ENCODE data around the gene GBA2.

The GBA2 gene

GRCh38 chr9:35776018-35776417 lies 27.0 kb upstream of the GBA2 start:
- H3K4me3 ChIP-seq (ENCODE audit: insufficient read length, low read depth) = no peak overlapping the region
- no peaks in the 10 kb centered on the region for H3K4me1 ChIP-seq (ENCODE audit: insufficient read depth, insufficient read length)
- no peaks in the 10 kb centered on the region for H3K9me3 ChIP-seq (ENCODE audit: insufficient read depth, low read length)
- no peak overlapping the region for H3K9ac ChIP-seq (ENCODE audit: insufficient read length, low read depth)
- no peak for DNase-seq (ENCODE audit: low read depth, low spot score)
- TF ChIP-seq SUZ12 (IDR thresholded peaks at IDR 0.05; ENCODE audit: extremely low read depth, insufficient read depth, insufficient read length) = no peak
- TF ChIP-seq ZNF274 (IDR thresholded peaks at IDR 0.05; ENCODE audit: low read depth, low read length) = no peak
- H3K27me3 ChIP-seq (ENCODE audit: insufficient read depth, insufficient read length) = no peaks in the 10 kb centered on the region
- H3K36me3 ChIP-seq (ENCODE audit: insufficient read depth, insufficient read length, low read length) = no peaks in the 10 kb centered on the region

- Histone ChIP-seq H3K4me3 (ENCODE audit: insufficient read length, low read depth) (no peak overlapping the region), H3K9me3 (ENCODE audit: insufficient read depth, low read length) (no peaks in the 10 kb centered on the region), H3K4me1 (ENCODE audit: insufficient read depth, insufficient read length) (no peaks in the 10 kb centered on the region), H3K36me3 (ENCODE audit: insufficient read depth, insufficient read length, low read length) (no peaks in the 10 kb centered on the region), H3K27me3 (ENCODE audit: insufficient read depth, insufficient read length) (no peaks in the 10 kb centered on the region), H3K9ac (ENCODE audit: insufficient read length, low read depth) (no peak overlapping the region)
- no peak for DNase-seq (ENCODE audit: low read depth, low spot score)
- TF ChIP-seq ZNF274 (IDR thresholded peaks at IDR 0.05; ENCODE audit: low read depth, low read length) (no peak), YY1 (IDR thresholded peaks at IDR 0.05; ENCODE audit: insufficient read depth, insufficient read length) (no peak), SUZ12 (IDR thresholded peaks at IDR 0.05; ENCODE audit: extremely low read depth, insufficient read depth, insufficient read length) (no peak)
Measured at GRCh38 chr9:35774907-35775635, 26.0 kb upstream of the GBA2 start.

GRCh38 chr9:35771943-35772342 lies 22.9 kb upstream of the GBA2 start:
- Histone ChIP-seq H3K4me3 (ENCODE audit: insufficient read length, low read depth) (no peak overlapping the region), H3K36me3 (ENCODE audit: insufficient read depth, insufficient read length, low read length) (no peaks in the 10 kb centered on the region), H3K9me3 (ENCODE audit: insufficient read depth, low read length) (no peaks in the 10 kb centered on the region), H3K9ac (ENCODE audit: insufficient read length, low read depth) (no peak overlapping the region), H3K4me1 (ENCODE audit: insufficient read depth, insufficient read length) (no peaks in the 10 kb centered on the region), H3K27me3 (ENCODE audit: insufficient read depth, insufficient read length) (no peaks in the 10 kb centered on the region)
- DNase-seq (ENCODE audit: low read depth, low spot score) = no peak
- TF ChIP-seq ZNF274 (IDR thresholded peaks at IDR 0.05; ENCODE audit: low read depth, low read length) (no peak), YY1 (IDR thresholded peaks at IDR 0.05; ENCODE audit: insufficient read depth, insufficient read length) (no peak), SUZ12 (IDR thresholded peaks at IDR 0.05; ENCODE audit: extremely low read depth, insufficient read depth, insufficient read length) (no peak)

- Histone ChIP-seq H3K9ac (ENCODE audit: insufficient read length, low read depth) (no peak overlapping the region), H3K27me3 (ENCODE audit: insufficient read depth, insufficient read length) (no peaks in the 10 kb centered on the region), H3K9me3 (ENCODE audit: insufficient read depth, low read length) (no peaks in the 10 kb centered on the region), H3K36me3 (ENCODE audit: insufficient read depth, insufficient read length, low read length) (no peaks in the 10 kb centered on the region), H3K4me3 (ENCODE audit: insufficient read length, low read depth) (no peak overlapping the region), H3K4me1 (ENCODE audit: insufficient read depth, insufficient read length) (no peaks in the 10 kb centered on the region)
- TF ChIP-seq YY1 (IDR thresholded peaks at IDR 0.05; ENCODE audit: insufficient read depth, insufficient read length) (no peak), ZNF274 (IDR thresholded peaks at IDR 0.05; ENCODE audit: low read depth, low read length) (no peak), SUZ12 (IDR thresholded peaks at IDR 0.05; ENCODE audit: extremely low read depth, insufficient read depth, insufficient read length) (no peak)
- no peak for DNase-seq (ENCODE audit: low read depth, low spot score)
Measured at GRCh38 chr9:35771534-35771933, 22.5 kb upstream of the GBA2 start.

GRCh38 chr9:35771075-35771433 lies 22.0 kb upstream of the GBA2 start:
- no peak for DNase-seq (ENCODE audit: low read depth, low spot score)
- H3K9ac ChIP-seq (ENCODE audit: insufficient read length, low read depth) = no peak overlapping the region
- H3K4me3 ChIP-seq (ENCODE audit: insufficient read length, low read depth) = no peak overlapping the region
- H3K9me3 ChIP-seq (ENCODE audit: insufficient read depth, low read length) = no peaks in the 10 kb centered on the region
- H3K36me3 ChIP-seq (ENCODE audit: insufficient read depth, insufficient read length, low read length) = no peaks in the 10 kb centered on the region
- H3K27me3 ChIP-seq (ENCODE audit: insufficient read depth, insufficient read length) = no peaks in the 10 kb centered on the region
- H3K4me1 ChIP-seq (ENCODE audit: insufficient read depth, insufficient read length) = no peaks in the 10 kb centered on the region
- TF ChIP-seq YY1 (IDR thresholded peaks at IDR 0.05; ENCODE audit: insufficient read depth, insufficient read length) (no peak), ZNF274 (IDR thresholded peaks at IDR 0.05; ENCODE audit: low read depth, low read length) (no peak), SUZ12 (IDR thresholded peaks at IDR 0.05; ENCODE audit: extremely low read depth, insufficient read depth, insufficient read length) (no peak)

- DNase-seq (ENCODE audit: low read depth, low spot score) = no peak
- no peaks in the 10 kb centered on the region for H3K27me3 ChIP-seq (ENCODE audit: insufficient read depth, insufficient read length)
- no peak for TF ChIP-seq YY1 (IDR thresholded peaks at IDR 0.05; ENCODE audit: insufficient read depth, insufficient read length)
- no peak for TF ChIP-seq ZNF274 (IDR thresholded peaks at IDR 0.05; ENCODE audit: low read depth, low read length)
- no peak for TF ChIP-seq SUZ12 (IDR thresholded peaks at IDR 0.05; ENCODE audit: extremely low read depth, insufficient read depth, insufficient read length)
- H3K9ac ChIP-seq (ENCODE audit: insufficient read length, low read depth) = no peak overlapping the region
- no peaks in the 10 kb centered on the region for H3K36me3 ChIP-seq (ENCODE audit: insufficient read depth, insufficient read length, low read length)
- no peaks in the 10 kb centered on the region for H3K9me3 ChIP-seq (ENCODE audit: insufficient read depth, low read length)
- H3K4me1 ChIP-seq (ENCODE audit: insufficient read depth, insufficient read length) = no peaks in the 10 kb centered on the region
- H3K4me3 ChIP-seq (ENCODE audit: insufficient read length, low read depth) = no peak overlapping the region
Measured at GRCh38 chr9:35769763-35770162, 20.7 kb upstream of the GBA2 start.

GRCh38 chr9:35767458-35767857 lies 18.4 kb upstream of the GBA2 start:
- Histone ChIP-seq H3K9ac (ENCODE audit: insufficient read length, low read depth) (no peak overlapping the region), H3K4me1 (ENCODE audit: insufficient read depth, insufficient read length) (no peaks in the 10 kb centered on the region), H3K27me3 (ENCODE audit: insufficient read depth, insufficient read length) (no peaks in the 10 kb centered on the region), H3K9me3 (ENCODE audit: insufficient read depth, low read length) (no peaks in the 10 kb centered on the region), H3K4me3 (ENCODE audit: insufficient read length, low read depth) (no peak overlapping the region), H3K36me3 (ENCODE audit: insufficient read depth, insufficient read length, low read length) (no peaks in the 10 kb centered on the region)
- no peak for DNase-seq (ENCODE audit: low read depth, low spot score)
- TF ChIP-seq YY1 (IDR thresholded peaks at IDR 0.05; ENCODE audit: insufficient read depth, insufficient read length) (no peak), SUZ12 (IDR thresholded peaks at IDR 0.05; ENCODE audit: extremely low read depth, insufficient read depth, insufficient read length) (no peak), ZNF274 (IDR thresholded peaks at IDR 0.05; ENCODE audit: low read depth, low read length) (no peak)
